Ovary (tissue), 9 donors: ENCODE measurements around the gene ERRFI1. TPM values are rescaled to one million over a fixed set of nuclear protein-coding genes. Genes with fewer than 3 reads are reported as not detected.

ENCODE experiments used
- DNase-seq, 5 donors: peaks; one replicate each; pipeline ENCODE4 v3.0.0-alpha.2; 2019 to 2020
- H3K27ac ChIP-seq, 2 donors: fragments of 200-600 bp; one replicate each; pipeline versions ENCODE4 v1.5.1 to v1.8.0; 2019 to 2022
- H3K27me3 ChIP-seq: fragments of 200-600 bp; one replicate; pipeline ENCODE4 v1.8.0; 2022
- H3K36me3 ChIP-seq: fragments of 200-600 bp; sonication (generic); one replicate; pipeline ENCODE4 v1.5.1; 2019
- H3K4me1 ChIP-seq: one replicate; pipeline ENCODE4 v1.8.1; 2013; ENCODE audit warnings: mild to moderate bottlenecking, moderate library complexity; ENCODE audit not compliant: insufficient read depth
- H3K4me3 ChIP-seq: fragments of 200-600 bp; sonication (generic); one replicate; pipeline ENCODE4 v1.5.1; 2017
- H3K9me3 ChIP-seq, 2 donors: fragments of 200-600 bp in 1 of 2; sonication (generic) in 1 of 2; one replicate each; pipeline versions ENCODE4 v1.5.1 to v1.8.1; 2013 to 2019; ENCODE audit warnings: mild to moderate bottlenecking in 1 of 2, moderate library complexity in 1 of 2
- EP300 ChIP-seq: sonication (generic); formaldehyde crosslinking; IDR thresholded peaks from one replicate; pipeline ENCODE4 v1.6.1; 2017; ENCODE audit warnings: antibody characterized with exemption
- POLR2A ChIP-seq: fragments of 450-650 bp; IDR thresholded peaks from one replicate; pipeline ENCODE4 v1.6.1; 2017; ENCODE audit warnings: antibody characterized with exemption, mild to moderate bottlenecking, moderate library complexity
- WGBS, 3 donors: extraction: QIAGEN DNeasy Blood & Tissue Kit in 1 of 3; methylation state at CpG; one replicate each; pipeline versions ENCODE4 v1.1.5 to v1.1.7; 2013 to 2017; 5-methylcytosine and 5-hydroxymethylcytosine counted together
- intact Hi-C, 4 donors: fragments of 100-400 bp; cut with DNase I; formaldehyde crosslinking; loops; one replicate each; pipeline versions ENCODE4 v1.11.0 to v1.15.1; 2022 to 2023
- polyA plus RNA-seq, 2 donors: library from polyadenylated mRNA; stranded (reverse); fragments of 200-250 nt in 1 of 2; fragments of 350-450 nt in 1 of 2; fragmentation: Illumina TruSeq in 1 of 2; extraction: RNeasy Lipid Tissue Mini Kit (QIAGEN cat#74804) in 1 of 2; gene quantifications; one replicate each; pipeline ENCODE4 v1.2.3, GENCODE V29; 2013 to 2014
- total RNA-seq, 7 donors: library from RNA; depleted of rRNA in 2 of 7; stranded (reverse); fragments of >200 nt in 2 of 7; fragmentation: NEBNext Ultra II Directional in 3 of 7; extraction: Animal tissue kit (Norgen Biotek cat#: 25700) in 3 of 7; gene quantifications; one replicate each; pipeline versions ENCODE4 v1.1.0 to v1.2.4, GENCODE V29; 2016 to 2023
- TF ChIP-seq, protein P1 (sequence below), 3 donors: fragments of 450-650 bp in 2 of 3; fragments of 200-600 bp in 1 of 3; IDR thresholded peaks; one replicate each; pipeline versions ENCODE4 v1.5.1 to v1.8.0; 2016 to 2022; ENCODE audit warnings: antibody characterized with exemption in 3 of 3, mild to moderate bottlenecking in 1 of 3
- donor health status: DM: no; HTN: no; CAD: no; lungs with moderate emphysema.
- donor health status: DM: no; HTN: no; CAD: no.
- donor health status: Bipolar disorder and iron deficiency.
- donor health status: DM: yes; HTN: yes; CAD: no.
- donor health status: DM: no; HTN: no; CAD: no.
- donor health status: DM: yes; HTN: yes; CAD: no.

The ERRFI1 gene
- total and polyA plus RNA-seq, 9 donors = 61.3 to 256 (median 109) TPM

DNA sequence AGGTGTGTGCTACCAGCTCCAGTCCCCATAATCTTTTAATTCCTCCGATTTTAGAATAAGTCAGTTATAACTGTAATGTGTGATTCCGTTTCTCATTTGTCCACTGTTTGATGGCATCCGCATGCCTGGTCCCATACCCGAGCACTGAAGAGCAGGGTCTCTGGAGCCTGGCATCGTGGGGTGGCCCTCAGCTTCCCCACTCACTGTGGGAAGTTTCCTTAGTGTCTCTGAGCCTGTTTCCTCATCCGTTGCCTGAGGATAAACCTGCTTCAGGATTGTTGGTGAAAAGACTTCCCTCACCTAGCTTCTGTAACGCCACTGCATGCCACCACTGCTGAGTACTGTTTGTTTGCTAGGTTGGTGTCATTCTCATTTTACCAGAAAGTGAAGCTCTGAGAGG is 45.1 kb downstream of the ERRFI1 start:
- Histone ChIP-seq H3K4me1 (peaks cover 1% of the 10 kb centered on the region), H3K27me3 (no peaks in the 10 kb centered on the region), H3K36me3 (no peaks in the 10 kb centered on the region), H3K27ac (no peak overlapping the region), H3K9me3 (no peaks in the 10 kb centered on the region), H3K4me3 (no peak overlapping the region)
- WGBS, 3 donors = 83 to 85% (median 85%) methylated on average over 7 of the region's 7 CpGs
- intact Hi-C loops = loop anchor here in 3 of 4 donors (5.0 to 10.0 kb wide), 5 partner anchors 51 to 364 kb away; partner anchors contain the start of gene SLC45A1 (in 1 of the 3)
- TF ChIP-seq POLR2A (no peak), EP300 (no peak)
- TF ChIP-seq, protein P1, sequence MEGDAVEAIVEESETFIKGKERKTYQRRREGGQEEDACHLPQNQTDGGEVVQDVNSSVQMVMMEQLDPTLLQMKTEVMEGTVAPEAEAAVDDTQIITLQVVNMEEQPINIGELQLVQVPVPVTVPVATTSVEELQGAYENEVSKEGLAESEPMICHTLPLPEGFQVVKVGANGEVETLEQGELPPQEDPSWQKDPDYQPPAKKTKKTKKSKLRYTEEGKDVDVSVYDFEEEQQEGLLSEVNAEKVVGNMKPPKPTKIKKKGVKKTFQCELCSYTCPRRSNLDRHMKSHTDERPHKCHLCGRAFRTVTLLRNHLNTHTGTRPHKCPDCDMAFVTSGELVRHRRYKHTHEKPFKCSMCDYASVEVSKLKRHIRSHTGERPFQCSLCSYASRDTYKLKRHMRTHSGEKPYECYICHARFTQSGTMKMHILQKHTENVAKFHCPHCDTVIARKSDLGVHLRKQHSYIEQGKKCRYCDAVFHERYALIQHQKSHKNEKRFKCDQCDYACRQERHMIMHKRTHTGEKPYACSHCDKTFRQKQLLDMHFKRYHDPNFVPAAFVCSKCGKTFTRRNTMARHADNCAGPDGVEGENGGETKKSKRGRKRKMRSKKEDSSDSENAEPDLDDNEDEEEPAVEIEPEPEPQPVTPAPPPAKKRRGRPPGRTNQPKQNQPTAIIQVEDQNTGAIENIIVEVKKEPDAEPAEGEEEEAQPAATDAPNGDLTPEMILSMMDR (IDR thresholded peaks at IDR 0.05) = no peak
- DNase-seq = no peak

DNA sequence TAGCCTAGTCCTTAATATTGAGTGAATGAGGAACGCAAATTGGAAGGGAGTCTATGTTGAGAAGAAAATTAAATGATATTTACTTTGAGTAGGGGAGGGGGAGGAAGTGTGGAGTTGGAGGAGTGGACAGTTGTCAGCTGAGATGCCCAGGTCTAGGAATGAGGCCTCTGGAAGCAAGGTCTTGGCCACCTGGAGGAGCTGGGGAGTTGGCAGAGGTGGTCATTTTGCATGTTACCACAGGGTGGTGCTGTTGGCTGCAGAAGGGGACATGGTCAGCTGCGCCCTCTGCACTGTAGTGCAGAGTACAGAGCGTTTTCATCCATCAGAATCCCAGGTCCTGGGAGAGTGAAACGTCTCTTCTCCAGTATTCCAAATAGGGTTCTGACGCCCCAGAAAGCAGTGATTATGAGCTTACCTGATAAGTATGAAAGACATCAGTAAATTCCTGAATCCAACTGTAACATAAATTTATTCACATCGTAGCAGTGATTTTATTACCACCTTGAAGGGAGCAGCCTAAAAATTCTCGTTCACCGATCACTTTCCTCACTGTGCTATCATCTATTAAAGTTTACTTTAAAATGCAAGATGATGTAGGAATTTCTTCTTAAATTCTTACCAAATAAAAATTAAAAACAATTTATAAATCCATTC is 50.8 kb downstream of the ERRFI1 start:
- Histone ChIP-seq H3K4me3 (no peak overlapping the region), H3K9me3 (no peaks in the 10 kb centered on the region), H3K27ac (no peak overlapping the region), H3K27me3 (no peaks in the 10 kb centered on the region), H3K36me3 (no peaks in the 10 kb centered on the region), H3K4me1 (no peaks in the 10 kb centered on the region)
- intact Hi-C loops = no loop called here
- WGBS, 3 donors = 45 to 59% (median 50%) methylated on average over 8 of the region's 8 CpGs
- peak; percentile 72 to 83 (median 80) for DNase-seq
- TF ChIP-seq, protein P1 (IDR thresholded peaks at IDR 0.05) = peak; percentile 83 to 90 (median 88)
- TF ChIP-seq POLR2A = no peak

DNA sequence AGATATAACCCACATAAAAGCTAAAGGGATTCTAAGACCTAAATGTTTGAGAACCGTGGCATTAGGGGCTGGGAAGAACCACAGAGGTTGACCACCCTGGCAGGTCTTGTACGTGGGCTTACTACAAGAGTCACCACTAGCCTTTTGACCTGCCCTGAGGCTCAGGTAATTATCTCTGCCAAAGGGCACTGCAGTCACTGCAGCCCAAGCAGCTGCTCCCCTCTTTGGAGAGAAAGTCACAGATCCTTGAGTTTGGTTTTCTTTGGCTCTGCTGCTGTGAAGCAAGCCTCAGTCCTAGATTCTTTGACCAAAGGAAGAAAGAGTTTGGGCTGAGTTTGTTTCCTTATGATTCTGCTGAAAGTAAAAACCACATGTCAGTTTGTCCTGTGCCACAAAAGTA is 53.0 kb downstream of the ERRFI1 start:
- H3K4me1 ChIP-seq = no peaks in the 10 kb centered on the region
- no peak overlapping the region for H3K27ac ChIP-seq
- intact Hi-C loops = no loop called here
- H3K36me3 ChIP-seq = no peaks in the 10 kb centered on the region
- no peak overlapping the region for H3K4me3 ChIP-seq
- no peaks in the 10 kb centered on the region for H3K9me3 ChIP-seq
- 87 to 98% (median 90%) methylated on average over 2 of the region's 2 CpGs for WGBS, 3 donors
- DNase-seq = no peak
- TF ChIP-seq POLR2A = no peak
- no peak for TF ChIP-seq EP300
- TF ChIP-seq, protein P1 (IDR thresholded peaks at IDR 0.05) = no peak
- H3K27me3 ChIP-seq = no peaks in the 10 kb centered on the region

DNA sequence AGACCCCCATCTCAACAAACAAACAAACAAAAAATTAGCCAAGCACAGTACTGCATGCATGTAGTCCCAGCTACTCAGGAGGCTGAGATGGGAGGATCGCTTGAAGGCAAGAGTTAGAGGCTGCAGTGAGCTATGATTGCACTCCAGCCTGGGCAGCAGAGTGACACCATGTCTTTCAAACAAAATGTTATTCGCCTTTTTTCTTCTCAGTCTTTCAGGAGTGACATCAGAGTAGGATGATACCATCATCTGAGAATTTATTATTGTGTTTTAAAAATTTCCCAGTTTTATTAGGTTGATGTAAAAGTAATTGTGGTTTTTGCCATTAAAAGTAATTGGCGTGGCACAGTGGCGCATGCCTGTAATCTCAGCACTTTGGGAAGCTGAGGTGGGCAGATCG is 53.8 kb downstream of the ERRFI1 start:
- WGBS, 3 donors = 94 to 95% (median 95%) methylated on average over 5 of the region's 5 CpGs

More for the DNA sequence above, 53.8 kb downstream of the ERRFI1 start:
- Histone ChIP-seq H3K27me3 (no peaks in the 10 kb centered on the region), H3K4me3 (no peak overlapping the region), H3K9me3 (no peaks in the 10 kb centered on the region), H3K27ac (no peak overlapping the region), H3K36me3 (no peaks in the 10 kb centered on the region), H3K4me1 (peaks cover 2% of the 10 kb centered on the region)
- no peak for TF ChIP-seq POLR2A
- TF ChIP-seq, protein P1 (IDR thresholded peaks at IDR 0.05) = no peak
- no peak for TF ChIP-seq EP300
- intact Hi-C loops = no loop called here
- DNase-seq = no peak
